Activated B cell treated with CpG ODN at 0.5 μM for 24 hours (primary cell): ENCODE results near the gene HACD2. TPM values are rescaled to one million over a fixed set of nuclear protein-coding genes. Genes with fewer than 3 reads are reported as not detected.
A peak's percentile ranks its signal among the peaks of the same experiment; 100 is the strongest.

Experiments
- ATAC-seq: fragments of 200-7000 bp; cut with Tn5 transposase; one replicate; pipeline ENCODE4 v1.10.0; 2021; ENCODE audit warnings: low read depth, mild to moderate bottlenecking, moderate library complexity
- CTCF ChIA-PET: fragments of 350-600 bp; sonication (Branson Sonifier 250); formaldehyde crosslinking; loops from one replicate; lab custom pipeline; 2021; ENCODE audit warnings: antibody characterized with exemption; lab: Charles Lee
- POLR2A ChIA-PET: fragments of 350-600 bp; sonication (Branson Sonifier 250); formaldehyde crosslinking; loops from one replicate; lab custom pipeline; 2021; ENCODE audit warnings: antibody characterized with exemption; lab: Charles Lee
- DNase-seq: peaks from one replicate; pipeline ENCODE4 v3.0.0; 2022
- H3K27ac Mint-ChIP-seq: one replicate; pipeline ENCODE4 v1.8.0; 2020; ENCODE audit warnings: mixed read lengths
- H3K27me3 Mint-ChIP-seq: one replicate; pipeline ENCODE4 v1.8.0; 2021; ENCODE audit warnings: mixed read lengths
- H3K36me3 Mint-ChIP-seq: one replicate; pipeline ENCODE4 v1.8.0; 2021; ENCODE audit warnings: low read depth, mixed read lengths
- H3K4me1 Mint-ChIP-seq: one replicate; pipeline ENCODE4 v1.8.0; 2021; ENCODE audit warnings: mixed read lengths
- H3K4me3 Mint-ChIP-seq: one replicate; pipeline ENCODE4 v1.8.0; 2020; ENCODE audit warnings: mild to moderate bottlenecking, mixed read lengths
- H3K9me3 Mint-ChIP-seq: one replicate; pipeline ENCODE4 v1.8.0; 2020; ENCODE audit warnings: mixed read lengths
- intact Hi-C: fragments of 100-400 bp; cut with micrococcal nuclease; formaldehyde crosslinking; loops from one replicate; pipeline ENCODE4 v1.15.1; 2024
- total RNA-seq: library from RNA; stranded (reverse); gene quantifications from 2 replicates; pipeline ENCODE4 v1.2.3, GENCODE V29; 2022
- TF ChIP-seq, protein P1 (sequence below): fragments of 200-600 bp; IDR thresholded peaks from one replicate; pipeline ENCODE4 v1.8.0; 2022; ENCODE audit warnings: antibody characterized with exemption, mild to moderate bottlenecking

The HACD2 gene
- total RNA-seq, 1 donor from 2014 or later, result 32.9 TPM

DNA sequence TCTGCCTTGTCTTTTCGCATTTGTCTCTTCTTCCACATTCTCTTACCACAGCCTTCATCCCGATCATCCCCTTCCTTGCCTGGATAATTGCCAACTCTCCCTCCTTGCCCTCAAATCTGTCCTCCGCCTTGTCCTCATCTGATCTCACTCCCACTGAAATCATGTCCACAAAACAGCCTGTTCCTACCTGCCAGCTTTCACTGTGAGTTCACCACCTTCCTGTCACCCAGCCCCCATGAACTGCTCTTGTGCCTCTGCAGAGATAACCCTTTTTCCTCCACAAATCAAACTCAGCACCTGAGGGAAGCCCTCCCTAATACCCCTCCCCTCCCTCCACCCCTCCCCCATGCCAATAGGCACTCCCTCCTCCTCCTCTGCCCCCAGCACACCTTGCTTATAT is 131.2 kb downstream of the HACD2 start:
- ChIA-PET POLR2A (no interaction called here), CTCF (no interaction called here)
- TF ChIP-seq, protein P1, sequence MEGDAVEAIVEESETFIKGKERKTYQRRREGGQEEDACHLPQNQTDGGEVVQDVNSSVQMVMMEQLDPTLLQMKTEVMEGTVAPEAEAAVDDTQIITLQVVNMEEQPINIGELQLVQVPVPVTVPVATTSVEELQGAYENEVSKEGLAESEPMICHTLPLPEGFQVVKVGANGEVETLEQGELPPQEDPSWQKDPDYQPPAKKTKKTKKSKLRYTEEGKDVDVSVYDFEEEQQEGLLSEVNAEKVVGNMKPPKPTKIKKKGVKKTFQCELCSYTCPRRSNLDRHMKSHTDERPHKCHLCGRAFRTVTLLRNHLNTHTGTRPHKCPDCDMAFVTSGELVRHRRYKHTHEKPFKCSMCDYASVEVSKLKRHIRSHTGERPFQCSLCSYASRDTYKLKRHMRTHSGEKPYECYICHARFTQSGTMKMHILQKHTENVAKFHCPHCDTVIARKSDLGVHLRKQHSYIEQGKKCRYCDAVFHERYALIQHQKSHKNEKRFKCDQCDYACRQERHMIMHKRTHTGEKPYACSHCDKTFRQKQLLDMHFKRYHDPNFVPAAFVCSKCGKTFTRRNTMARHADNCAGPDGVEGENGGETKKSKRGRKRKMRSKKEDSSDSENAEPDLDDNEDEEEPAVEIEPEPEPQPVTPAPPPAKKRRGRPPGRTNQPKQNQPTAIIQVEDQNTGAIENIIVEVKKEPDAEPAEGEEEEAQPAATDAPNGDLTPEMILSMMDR, result no peak
- peaks cover under 1% of the 10 kb centered on the region for H3K4me1 Mint-ChIP-seq
- intact Hi-C loops, result no loop called here
- H3K9me3 Mint-ChIP-seq, result no peaks in the 10 kb centered on the region
- ATAC-seq (no peak), DNase-seq (no peak)
- H3K27ac Mint-ChIP-seq, result no peak overlapping the region
- H3K36me3 Mint-ChIP-seq, result no peaks in the 10 kb centered on the region
- no peak overlapping the region for H3K4me3 Mint-ChIP-seq
- H3K27me3 Mint-ChIP-seq, result peaks cover 35% of the 10 kb centered on the region

DNA sequence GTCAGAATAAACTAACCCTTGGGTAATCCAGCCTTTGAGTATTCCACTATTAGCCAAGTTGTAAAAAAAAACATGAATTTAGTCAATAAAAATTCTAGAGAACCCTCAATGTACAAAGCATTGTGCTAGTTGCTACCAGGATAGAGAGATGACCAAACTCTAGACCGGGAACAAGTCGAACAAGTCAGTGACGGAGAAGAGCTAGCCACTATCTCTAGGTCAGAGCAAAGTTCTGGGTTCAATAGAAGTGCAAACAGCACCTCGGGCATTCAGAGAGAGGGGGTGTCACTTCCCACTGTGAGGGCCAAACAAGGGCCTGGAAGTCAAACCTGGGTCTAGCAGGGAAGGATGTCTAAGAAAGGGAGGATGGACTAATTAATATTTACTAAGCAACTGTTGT is 133.7 kb downstream of the HACD2 start:
- H3K27me3 Mint-ChIP-seq, result peaks cover 39% of the 10 kb centered on the region
- no peaks in the 10 kb centered on the region for H3K36me3 Mint-ChIP-seq
- peaks cover 5% of the 10 kb centered on the region for H3K4me1 Mint-ChIP-seq
- TF ChIP-seq, protein P1, result no peak
- no peak for DNase-seq
- ChIA-PET POLR2A (no interaction called here), CTCF (interaction anchor here (0.9 kb wide), 1 partner anchor 38 kb away, joined by 3 read pairs; no protein-coding TSS in a partner anchor)
- H3K4me3 Mint-ChIP-seq, result no peak overlapping the region
- no peak overlapping the region for H3K27ac Mint-ChIP-seq
- ATAC-seq, result no peak
- intact Hi-C loops, result no loop called here
- H3K9me3 Mint-ChIP-seq, result no peaks in the 10 kb centered on the region

DNA sequence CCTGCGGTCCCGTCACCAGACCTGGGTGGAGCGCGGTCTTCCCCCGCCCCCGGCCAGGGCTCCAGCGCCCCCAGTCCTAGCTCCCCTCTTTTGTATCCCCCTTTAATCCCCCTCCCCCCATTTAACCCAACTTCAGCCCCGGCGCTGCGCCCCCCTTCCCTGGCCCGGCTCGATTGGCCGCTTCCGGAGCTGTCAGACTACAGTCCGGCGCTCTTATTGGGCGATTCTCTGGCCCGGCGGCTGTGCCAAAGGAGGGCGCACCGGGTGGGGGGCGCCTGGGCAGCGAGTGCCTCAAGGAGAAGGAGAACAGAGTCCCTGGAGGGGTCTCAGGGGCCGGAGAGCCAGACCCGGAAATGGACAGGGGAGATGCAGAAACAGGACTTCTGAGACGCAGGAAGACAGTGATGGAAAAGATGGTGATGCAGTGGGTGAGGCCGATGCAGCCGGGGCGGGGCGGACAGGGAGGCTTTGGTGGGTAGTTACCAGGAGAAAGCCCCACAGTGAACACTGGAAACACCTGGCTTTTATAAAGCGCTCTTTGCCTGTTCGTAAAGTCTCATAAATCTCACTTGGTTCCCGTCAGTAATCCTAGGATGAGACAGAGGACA is 134.8 kb downstream of the HACD2 start:
- DNase-seq (no peak), ATAC-seq (no peak)
- TF ChIP-seq, protein P1, result no peak
- Mint-ChIP-seq H3K4me1 (peaks cover 7% of the 10 kb centered on the region), H3K9me3 (no peaks in the 10 kb centered on the region), H3K4me3 (peak overlapping the region; percentile 44), H3K27ac (no peak overlapping the region), H3K27me3 (peaks cover 46% of the 10 kb centered on the region), H3K36me3 (no peaks in the 10 kb centered on the region)
- intact Hi-C loops, result loop anchor here (5.0 kb wide), 2 partner anchors 37 to 107 kb away; no protein-coding TSS in a partner anchor
- POLR2A ChIA-PET, result interaction anchor here (0.7 kb wide), 1 partner anchor 135 kb away, joined by 4 read pairs; no protein-coding TSS in a partner anchor
- CTCF ChIA-PET, result no interaction called here

DNA sequence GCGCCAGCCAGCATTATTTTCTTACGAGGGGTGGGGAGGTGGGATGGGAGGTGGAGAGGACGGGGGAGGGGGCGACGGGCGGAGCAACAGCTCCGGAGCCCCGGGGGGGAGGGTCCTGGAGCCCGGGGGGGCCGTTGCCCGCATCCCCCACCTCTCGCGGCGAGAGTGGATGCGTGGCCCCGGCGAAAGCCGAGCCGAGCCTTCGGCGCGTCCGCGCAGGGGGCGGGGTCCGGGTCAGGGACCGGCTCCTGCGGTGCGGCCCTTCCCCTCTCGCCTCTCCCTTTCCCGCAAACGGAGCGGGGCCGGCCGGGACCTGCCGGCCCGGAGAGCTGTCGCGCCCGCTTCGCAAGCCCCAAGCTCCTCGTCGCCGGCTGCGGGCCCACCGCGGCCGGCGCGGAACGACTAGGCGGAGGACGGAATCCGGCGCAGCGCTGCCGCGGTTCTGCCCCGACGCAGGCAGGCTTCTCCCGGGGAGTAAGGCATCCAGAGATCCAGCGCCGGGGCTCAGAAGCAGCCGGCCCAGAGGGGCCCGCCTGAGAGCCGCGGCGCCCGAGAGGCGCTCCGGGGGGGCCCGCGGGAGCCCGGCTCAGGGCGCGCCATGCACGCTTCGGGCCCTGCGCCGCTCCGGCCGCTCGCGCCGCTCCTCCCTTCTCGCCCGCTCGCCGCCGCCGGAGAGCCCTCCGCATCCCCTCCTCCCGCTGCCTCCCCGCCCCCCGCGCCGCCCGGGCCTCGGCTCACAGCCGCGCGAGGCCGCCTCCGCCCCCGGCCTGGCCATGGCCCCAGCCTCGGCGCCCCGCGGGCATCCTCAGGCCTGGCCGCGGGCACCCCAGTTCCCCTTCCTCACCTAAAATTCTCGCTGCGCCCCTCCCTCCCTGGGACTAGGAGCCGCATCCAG is 135.5 kb downstream of the HACD2 start:
- Mint-ChIP-seq H3K27me3 (peaks cover 44% of the 10 kb centered on the region), H3K27ac (no peak overlapping the region), H3K9me3 (no peaks in the 10 kb centered on the region), H3K4me1 (peaks cover 7% of the 10 kb centered on the region), H3K36me3 (no peaks in the 10 kb centered on the region), H3K4me3 (peak overlapping the region; percentile 44)
- DNase-seq, result peak; percentile 21
- ChIA-PET CTCF (no interaction called here), POLR2A (interaction anchor here (0.7 kb wide), 1 partner anchor 134 kb away, joined by 4 read pairs; no protein-coding TSS in a partner anchor)
- intact Hi-C loops, result loop anchor here (5.0 kb wide), 2 partner anchors 38 to 108 kb away; no protein-coding TSS in a partner anchor
- TF ChIP-seq, protein P1, result no peak
- ATAC-seq, result no peak
